HG03135 (cell line): ENCODE data around the gene PCDHGC3.

Source experiments
- ATAC-seq: cut with Tn5 transposase; IDR thresholded peaks from one replicate; pipeline ENCODE4 v1.9.1; 2021; ENCODE audit warnings: mild to moderate bottlenecking, moderate library complexity; ENCODE audit not compliant: unreplicated experiment

PCDHGC3 gene

GRCh38 chr5:141506381-141507155, 30.8 kb downstream of the PCDHGC3 start:
- no peak for ATAC-seq

DNA sequence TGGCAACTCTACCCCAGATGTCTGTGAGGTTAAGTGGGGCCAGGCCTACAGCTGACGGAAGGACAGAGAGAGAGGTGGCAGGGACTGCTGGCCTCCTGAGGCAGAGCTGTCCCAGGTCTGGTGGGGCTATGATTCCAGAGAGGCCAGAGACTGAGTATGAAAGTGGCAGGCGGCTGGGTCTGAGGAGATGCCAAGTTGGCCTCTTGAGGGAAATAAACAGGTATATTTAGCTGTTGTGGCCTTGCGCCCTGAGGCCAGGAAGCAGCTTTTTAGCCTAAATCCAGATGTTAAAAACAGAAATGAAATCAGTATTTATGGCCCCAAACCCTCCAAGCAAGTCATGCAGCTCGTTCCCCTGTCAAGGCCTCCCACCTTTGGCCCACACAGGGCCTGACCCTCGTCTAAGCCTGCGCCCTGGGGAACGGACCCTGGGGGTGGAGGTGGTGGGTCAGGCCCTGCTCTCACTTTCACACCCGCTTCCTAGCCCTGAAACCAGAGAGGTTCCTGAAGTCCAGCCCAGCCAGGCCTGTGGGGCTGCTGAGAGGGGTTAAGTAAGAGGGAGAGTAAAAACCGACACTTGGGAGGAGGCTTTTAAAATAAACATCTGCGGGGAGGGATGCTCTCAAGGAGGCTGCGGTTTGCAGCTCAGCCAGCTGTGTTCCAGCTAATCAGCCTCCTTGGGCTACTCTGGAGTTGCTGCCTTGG, 31.8 kb downstream of the PCDHGC3 start:
- ATAC-seq, result peak; percentile 29

GRCh38 chr5:141508440-141508797, 32.7 kb downstream of the PCDHGC3 start:
- no peak for ATAC-seq

GRCh38 chr5:141508798-141509611, 33.2 kb downstream of the PCDHGC3 start:
- ATAC-seq, result no peak

GRCh38 chr5:141510160-141510559, 34.4 kb downstream of the PCDHGC3 start:
- ATAC-seq, result no peak

DNA sequence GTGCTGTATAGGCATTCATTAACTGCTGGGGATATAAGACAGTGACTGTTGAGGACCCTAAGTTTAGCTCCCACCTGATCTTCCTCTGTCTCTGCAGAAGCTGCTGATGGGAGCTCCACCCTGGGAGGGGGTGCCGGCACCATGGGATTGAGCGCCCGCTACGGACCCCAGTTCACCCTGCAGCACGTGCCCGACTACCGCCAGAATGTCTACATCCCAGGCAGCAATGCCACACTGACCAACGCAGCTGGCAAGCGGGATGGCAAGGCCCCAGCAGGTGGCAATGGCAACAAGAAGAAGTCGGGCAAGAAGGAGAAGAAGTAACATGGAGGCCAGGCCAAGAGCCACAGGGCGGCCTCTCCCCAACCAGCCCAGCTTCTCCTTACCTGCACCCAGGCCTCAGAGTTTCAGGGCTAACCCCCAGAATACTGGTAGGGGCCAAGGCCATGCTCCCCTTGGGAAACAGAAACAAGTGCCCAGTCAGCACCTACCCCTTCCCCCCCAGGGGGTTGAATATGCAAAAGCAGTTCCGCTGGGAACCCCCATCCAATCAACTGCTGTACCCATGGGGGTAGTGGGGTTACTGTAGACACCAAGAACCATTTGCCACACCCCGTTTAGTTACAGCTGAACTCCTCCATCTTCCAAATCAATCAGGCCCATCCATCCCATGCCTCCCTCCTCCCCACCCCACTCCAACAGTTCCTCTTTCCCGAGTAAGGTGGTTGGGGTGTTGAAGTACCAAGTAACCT, 35.3 kb downstream of the PCDHGC3 start:
- ATAC-seq, result no peak

DNA sequence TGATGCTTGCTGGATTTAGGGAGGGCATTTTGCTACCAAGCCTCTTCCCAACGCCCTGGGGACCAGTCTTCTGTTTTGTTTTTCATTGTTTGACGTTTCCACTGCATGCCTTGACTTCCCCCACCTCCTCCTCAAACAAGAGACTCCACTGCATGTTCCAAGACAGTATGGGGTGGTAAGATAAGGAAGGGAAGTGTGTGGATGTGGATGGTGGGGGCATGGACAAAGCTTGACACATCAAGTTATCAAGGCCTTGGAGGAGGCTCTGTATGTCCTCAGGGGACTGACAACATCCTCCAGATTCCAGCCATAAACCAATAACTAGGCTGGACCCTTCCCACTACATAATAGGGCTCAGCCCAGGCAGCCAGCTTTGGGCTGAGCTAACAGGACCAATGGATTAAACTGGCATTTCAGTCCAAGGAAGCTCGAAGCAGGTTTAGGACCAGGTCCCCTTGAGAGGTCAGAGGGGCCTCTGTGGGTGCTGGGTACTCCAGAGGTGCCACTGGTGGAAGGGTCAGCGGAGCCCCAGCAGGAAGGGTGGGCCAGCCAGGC, 36.1 kb downstream of the PCDHGC3 start:
- no peak for ATAC-seq

DNA sequence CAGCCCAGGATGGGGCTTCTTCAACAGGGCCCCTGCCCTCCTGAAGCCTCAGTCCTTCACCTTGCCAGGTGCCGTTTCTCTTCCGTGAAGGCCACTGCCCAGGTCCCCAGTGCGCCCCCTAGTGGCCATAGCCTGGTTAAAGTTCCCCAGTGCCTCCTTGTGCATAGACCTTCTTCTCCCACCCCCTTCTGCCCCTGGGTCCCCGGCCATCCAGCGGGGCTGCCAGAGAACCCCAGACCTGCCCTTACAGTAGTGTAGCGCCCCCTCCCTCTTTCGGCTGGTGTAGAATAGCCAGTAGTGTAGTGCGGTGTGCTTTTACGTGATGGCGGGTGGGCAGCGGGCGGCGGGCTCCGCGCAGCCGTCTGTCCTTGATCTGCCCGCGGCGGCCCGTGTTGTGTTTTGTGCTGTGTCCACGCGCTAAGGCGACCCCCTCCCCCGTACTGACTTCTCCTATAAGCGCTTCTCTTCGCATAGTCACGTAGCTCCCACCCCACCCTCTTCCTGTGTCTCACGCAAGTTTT, 36.7 kb downstream of the PCDHGC3 start:
- ATAC-seq, result no peak

DNA sequence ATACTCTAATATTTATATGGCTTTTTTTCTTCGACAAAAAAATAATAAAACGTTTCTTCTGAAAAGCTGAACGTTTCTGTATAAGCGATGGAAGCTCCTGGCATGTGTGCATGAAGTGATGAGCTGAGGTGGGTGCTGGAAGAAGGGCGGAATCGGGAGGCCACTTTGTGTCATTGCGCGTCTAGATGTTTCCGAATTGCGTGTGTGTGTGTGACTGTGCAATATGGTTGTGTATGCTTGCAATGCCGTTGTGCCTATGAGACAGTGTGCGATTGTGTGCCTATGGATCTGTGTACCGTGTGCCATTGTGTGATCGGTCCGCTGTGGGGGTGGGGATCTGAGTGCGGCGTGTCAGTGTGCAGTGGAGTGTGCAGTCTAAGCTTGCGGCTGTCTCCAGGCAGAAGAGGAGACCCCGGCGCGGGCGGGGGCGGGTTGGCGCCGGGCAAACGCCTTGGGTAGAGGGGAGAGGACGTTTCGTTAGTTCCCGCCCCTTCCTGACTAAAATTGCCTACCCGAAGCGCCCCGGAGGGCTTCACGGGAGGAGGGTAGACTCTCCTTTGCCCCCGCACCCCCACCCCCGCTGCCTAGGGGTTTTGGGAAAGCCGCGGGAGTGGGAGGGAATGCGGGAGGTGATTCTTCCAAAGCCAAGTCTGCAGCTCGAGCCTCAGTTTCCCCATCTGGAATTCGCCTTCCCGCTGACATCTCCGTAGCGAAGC, 37.3 kb downstream of the PCDHGC3 start:
- ATAC-seq, result no peak

DNA sequence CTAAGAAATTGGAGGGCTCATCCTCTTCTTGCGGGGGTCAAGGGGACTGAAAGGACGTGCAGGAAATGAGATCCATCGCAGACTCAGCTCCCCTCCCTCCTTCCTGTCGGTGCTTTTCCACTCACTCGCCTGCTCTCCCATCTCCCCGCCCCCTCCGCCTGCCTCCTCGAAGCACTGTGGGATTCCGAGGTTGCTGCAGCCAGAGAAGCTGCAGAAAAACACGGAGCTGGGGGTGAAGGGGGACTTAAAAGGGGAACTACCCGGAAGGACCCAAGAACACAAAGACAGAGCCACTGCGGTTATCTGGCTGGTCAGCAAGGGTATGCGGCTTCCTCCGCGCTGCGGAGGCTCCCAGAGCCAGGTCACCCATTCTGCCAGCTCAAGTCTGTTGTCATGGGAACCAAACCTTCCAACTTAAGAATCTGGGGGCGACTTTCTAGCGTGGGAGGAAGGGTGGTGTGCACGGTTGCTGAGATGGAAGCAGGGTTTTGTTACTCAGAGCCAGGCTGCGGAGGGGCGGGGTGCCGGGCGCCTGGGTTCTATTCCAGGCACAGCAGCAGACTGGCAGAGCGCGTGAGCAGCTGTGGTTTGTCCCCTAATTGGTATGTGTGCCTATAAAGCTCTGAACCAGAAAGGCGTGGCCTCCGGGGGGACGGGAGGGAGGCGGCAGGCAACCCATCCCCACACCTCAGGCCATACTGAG, 38.0 kb downstream of the PCDHGC3 start:
- ATAC-seq, result no peak

DNA sequence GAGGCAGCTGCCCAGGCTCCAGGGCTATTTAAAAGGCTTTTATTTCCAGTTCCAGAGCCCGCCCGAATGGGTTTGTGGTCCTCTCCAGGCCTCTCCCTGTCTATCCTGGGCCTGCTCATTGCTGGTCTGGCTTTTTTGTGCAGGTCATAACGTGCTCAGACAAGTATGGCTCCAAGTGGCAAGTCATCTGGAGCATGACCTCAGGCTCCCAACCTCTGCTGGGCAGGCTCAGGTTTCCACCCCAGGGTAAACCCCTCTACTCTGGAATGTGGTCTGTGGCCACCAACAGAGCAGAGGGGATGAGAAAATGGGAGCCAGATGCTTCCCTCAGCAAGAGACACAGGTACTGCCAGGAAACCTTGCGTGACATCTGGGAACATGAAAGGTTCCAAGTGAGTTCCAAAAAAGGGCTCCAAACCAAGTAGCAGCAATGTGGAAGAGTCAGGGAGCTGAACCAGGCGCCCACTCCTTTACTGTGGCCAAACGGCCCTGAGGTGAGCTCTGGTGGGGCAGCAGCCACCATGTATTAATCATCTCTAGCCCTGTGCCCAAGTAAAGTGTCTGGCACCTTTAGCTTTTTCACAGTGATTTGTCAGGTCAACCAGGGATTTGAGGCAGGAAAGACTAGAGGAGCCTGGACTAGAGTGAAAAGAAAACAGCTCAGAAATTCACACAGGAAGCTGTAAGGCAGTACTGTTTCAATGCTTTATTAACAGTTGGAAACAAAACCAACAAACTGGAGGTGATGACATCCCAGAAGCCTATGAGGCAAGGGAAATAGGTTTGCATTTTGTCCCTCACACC, 38.8 kb downstream of the PCDHGC3 start:
- no peak for ATAC-seq

DNA sequence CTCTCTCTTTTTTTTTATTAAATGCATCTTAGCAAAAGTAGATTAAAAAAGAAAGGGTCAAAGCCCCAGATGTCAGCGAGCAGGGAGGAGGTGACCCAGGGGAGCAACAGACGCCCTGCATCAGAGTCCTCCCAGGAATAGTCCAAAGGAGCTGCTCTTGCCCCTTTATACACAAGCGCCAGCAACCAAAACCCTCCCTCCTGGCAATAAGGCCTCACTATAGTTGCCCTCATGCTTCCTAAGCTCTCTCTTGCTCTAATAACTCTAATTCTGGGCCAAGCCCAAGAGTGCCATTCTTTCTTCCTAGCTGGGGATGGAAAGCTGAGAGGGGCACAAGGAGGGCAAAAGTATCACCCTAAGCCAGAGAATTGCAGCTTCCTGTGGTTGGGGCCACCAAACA, 39.4 kb downstream of the PCDHGC3 start:
- ATAC-seq, result no peak

- ATAC-seq, result no peak
Measured at GRCh38 chr5:141515946-141516671, 40.3 kb downstream of the PCDHGC3 start.

DNA sequence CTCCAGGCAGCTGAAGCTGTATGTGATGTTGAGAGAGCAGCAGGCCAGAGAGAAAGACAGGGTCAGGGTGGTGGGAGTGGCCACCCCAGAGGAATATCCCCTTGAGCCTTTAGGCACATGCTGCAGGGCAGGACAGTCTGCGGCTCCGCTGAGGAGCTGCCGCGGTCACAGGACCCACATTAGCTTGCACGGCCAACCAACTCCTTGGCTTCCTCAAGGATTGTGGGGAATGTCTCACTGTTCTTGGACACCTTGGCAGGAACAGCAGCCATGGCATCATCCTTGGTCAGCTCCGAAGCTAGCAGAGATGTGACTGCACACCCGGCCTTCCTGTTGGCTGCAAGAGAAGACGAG, 40.9 kb downstream of the PCDHGC3 start:
- ATAC-seq, result no peak

GRCh38 chr5:141517312-141517711, 41.5 kb downstream of the PCDHGC3 start:
- ATAC-seq, result no peak

DNA sequence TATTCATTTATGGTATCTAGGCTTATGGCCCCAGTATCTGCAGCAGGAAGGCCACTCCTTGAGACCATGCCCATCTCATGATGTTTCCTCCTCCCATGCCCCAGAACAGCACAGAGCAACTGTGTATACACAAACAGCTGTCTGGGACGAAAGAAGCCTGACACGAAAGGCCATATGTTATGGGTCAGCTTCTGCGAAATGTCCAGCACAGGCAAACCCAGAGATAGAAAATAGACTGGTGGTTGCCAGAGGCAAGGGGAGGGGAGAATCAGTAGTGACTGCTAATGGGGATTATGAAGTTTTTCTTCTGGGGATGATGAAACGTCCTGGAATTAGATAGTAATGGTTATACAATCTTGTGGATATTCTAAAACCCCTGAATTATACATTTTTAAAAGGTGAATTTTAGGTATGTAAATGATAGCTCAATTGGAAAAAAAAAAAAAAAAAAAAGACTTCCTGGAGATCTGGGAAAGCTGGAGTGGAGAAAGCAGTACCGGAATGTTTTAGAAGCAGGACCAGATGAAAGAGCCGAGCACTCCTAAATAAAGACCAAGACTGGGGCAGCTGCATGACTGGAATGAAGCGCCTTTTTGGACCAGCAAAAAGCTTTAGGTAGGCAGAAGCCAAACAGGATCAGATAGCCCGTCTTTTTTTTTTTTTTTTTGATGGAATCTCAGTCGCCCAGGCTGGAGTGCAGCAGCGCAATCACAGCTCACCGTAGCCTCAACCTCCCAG, 42.3 kb downstream of the PCDHGC3 start:
- ATAC-seq, result no peak

DNA sequence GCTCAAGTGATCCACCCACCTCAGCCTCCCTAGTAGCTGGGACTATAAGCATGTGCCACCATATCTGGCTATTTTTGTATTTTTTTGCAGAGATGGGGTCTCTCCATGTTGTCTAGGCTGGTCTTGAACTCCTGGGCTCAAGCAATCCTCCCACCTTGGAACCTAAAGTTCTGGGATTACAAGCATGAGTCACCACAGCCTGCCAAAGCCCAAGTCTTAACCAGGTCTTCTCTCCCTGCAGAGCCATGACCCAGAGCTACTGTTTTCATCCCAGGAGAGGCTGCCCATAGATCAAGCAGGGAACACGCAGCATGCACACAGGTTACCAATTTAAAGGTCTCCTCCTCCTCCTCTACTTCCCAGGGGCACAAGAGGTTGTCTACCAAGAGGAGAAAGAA, 42.9 kb downstream of the PCDHGC3 start:
- ATAC-seq, result no peak
